Glomerular endothelial cell (primary cell): ENCODE data around the gene BACE2. TPM values are rescaled to one million over a fixed set of nuclear protein-coding genes. Genes with fewer than 3 reads are reported as not detected.

ENCODE experiments used
- DNase-seq: peaks from one replicate; pipeline ENCODE4 v3.0.0-alpha.2; 2011; ENCODE audit warnings: low read depth, low spot score; ENCODE audit errors: extremely low read depth
- total RNA-seq: library from RNA; depleted of rRNA; stranded (reverse); fragments of >200 nt; gene quantifications from 2 replicates; pipeline ENCODE4 v1.2.3, GENCODE V29; 2015

The BACE2 gene
- total RNA-seq, 1 donor from 2014 or later = 408 TPM

GRCh38 chr21:41147979-41148355 lies 20.0 kb upstream of the BACE2 start:
- no peak for DNase-seq

DNA sequence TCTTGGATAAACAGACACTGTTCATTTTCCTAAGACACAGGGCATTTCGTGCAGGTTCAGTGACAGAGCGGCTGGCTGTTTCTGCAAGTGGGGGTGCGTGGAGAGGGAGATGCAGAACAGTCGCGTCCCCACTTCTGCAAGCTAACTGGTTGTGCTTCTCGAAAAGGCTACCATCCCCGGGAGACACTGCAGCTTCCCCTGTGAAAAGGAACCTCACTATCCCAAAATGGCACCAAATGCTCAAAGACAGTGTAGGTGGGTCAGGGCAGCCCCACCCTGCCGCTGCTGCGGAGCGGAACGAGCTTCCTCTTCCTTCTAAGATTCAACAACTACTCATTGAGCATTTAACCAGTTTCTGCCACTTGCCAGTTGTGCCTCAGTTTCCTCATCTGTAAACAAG lies 19.2 kb upstream of the BACE2 start:
- DNase-seq = no peak

DNA sequence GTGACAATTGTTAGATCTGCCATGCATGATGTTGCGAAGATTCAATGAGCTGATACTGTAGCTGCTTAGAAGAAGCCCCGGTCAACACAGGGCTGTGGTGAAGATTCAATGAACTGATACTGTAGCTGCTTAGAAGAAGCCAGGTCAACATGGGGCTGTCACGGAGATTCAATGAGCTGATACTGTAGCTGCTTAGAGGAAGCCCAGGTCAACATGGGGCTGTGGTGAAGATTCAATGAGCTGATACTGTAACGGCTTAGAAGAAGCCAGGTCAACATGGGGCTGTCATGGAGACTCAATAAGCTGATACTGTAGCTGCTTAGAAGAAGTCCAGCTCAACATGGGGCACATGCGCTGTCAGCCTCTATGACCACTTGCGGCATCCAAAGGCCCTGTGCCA lies 18.8 kb upstream of the BACE2 start:
- DNase-seq = no peak

DNA sequence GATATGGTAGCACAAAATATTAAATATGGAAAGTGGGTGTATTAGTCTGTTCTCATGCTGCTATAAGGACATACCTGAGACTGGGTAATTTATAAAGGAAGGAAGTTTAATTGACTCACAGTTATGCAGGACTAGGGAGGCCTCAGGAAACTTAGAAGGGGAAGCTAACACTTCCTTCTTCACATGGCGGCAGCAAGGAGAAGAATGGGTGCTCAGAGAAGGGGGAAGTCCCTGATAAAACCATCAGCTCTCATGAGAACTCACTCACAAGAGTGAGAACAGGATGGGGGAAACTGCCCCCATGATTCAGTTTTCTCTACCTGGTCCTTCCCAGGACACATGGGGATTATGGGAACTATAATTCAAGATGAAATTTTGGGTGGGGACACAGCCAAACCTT lies 15.8 kb upstream of the BACE2 start:
- DNase-seq = no peak

DNA sequence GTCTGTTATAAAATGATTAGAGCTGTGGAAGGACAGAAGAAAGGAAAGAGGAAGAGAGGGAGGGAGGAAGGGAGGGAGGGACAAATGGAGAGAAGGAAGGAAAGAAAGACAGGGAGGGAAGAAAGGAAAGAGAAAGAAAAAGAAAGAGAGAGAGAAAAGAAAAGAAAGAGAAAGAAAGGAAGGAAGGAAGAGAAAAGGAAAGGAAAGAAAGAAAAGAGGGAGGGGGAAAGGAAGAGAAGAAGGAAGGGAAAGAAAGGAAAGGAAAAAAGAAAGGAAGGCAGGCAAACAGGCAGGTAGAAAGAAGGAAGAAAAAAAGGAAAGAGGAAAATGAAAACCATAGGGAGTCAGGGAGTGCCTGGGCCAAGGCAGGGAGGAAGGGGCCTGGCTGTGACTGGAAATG lies 14.5 kb upstream of the BACE2 start:
- DNase-seq = no peak

GRCh38 chr21:41156142-41156541 lies 11.8 kb upstream of the BACE2 start:
- DNase-seq = no peak

- no peak for DNase-seq
Observed at GRCh38 chr21:41158026-41158425, 9.9 kb upstream of the BACE2 start.

GRCh38 chr21:41160036-41160435 lies 7.9 kb upstream of the BACE2 start:
- DNase-seq = no peak

GRCh38 chr21:41161428-41161827 lies 6.5 kb upstream of the BACE2 start:
- no peak for DNase-seq

- DNase-seq = no peak
Observed at GRCh38 chr21:41162096-41162495, 5.9 kb upstream of the BACE2 start.

- DNase-seq = no peak
Observed at GRCh38 chr21:41163091-41163490, 4.9 kb upstream of the BACE2 start.

- DNase-seq = no peak
Observed at GRCh38 chr21:41164052-41164451, 3.9 kb upstream of the BACE2 start.

DNA sequence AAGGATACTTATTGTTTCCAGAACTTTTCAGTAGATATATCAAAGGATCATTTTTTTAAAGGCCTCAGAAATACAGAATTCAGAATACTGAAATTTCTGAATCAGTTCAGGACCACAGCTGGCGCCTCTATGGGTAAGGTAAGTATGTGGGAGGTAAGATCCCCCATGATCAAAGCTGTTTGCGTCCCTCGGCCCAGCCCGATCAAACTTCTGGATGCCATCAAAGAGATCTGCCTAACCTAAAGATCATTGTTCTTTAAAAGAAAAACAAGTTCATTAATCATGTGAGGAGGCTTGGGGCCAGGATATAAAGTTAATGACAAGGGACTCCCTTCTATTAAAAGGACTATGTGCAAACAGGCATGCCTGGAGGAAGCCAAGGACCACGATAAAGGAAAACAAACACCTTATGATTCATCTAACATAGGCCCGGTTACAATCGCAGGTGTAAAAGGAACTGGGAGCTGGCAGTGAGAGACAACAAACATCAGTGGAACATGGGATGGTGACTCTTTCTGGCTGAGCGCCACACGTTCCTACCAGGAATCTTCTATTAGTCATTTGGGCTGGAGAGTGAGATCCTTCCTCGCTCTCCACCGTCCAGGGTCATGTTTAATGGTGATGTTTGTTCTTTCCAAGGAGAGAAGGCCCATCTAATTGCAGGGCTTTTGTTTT lies 2.8 kb upstream of the BACE2 start:
- DNase-seq = no peak

GRCh38 chr21:41166884-41167283 lies 1.1 kb upstream of the BACE2 start:
- no peak for DNase-seq

DNA sequence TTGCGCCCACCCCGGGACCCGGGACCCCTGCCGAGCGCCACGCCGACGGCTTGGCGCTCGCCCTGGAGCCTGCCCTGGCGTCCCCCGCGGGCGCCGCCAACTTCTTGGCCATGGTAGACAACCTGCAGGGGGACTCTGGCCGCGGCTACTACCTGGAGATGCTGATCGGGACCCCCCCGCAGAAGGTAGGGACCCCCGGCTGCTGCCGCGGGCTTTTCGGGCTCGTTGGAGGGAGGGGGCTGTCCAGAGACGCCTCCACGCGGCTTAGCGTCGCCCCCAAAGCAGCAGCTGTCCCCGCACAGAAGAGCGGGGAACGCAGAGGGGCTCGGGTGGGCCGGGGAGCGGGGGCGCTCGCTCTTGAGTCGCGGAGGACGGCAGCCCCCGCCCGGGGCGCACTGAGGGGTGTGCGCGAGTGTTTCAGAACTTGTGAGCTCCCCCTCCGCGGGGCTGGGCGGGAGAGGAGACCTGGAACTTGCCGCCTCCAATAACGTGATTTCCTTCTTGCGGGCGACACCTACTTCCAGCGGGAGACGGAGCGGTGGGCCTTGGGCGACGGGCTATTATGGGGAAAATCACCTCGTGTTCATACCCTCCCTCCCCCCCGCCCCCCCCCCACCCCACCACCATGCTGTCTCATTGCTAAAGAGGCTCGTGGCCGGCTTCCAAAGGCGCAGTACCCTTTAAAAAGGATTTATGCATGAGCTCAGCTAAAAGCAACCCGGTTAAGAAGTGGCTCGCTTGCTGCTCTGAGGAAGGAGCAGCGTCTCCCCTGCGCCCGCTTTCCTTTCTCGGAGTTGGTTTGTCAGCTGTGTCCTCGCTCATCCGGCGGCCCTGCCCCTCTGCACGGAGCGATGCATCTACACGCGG lies 664 bp downstream of the BACE2 start:
- no peak for DNase-seq

- DNase-seq = no peak
Observed at GRCh38 chr21:41169258-41169576, 1.3 kb downstream of the BACE2 start.

- no peak for DNase-seq
Observed at GRCh38 chr21:41169701-41170100, 1.7 kb downstream of the BACE2 start.

- DNase-seq = no peak
Observed at GRCh38 chr21:41170442-41170841, 2.5 kb downstream of the BACE2 start.

- DNase-seq = no peak
Observed at GRCh38 chr21:41170859-41171609, 3.1 kb downstream of the BACE2 start.

GRCh38 chr21:41175080-41175479 lies 7.1 kb downstream of the BACE2 start:
- DNase-seq = no peak

DNA sequence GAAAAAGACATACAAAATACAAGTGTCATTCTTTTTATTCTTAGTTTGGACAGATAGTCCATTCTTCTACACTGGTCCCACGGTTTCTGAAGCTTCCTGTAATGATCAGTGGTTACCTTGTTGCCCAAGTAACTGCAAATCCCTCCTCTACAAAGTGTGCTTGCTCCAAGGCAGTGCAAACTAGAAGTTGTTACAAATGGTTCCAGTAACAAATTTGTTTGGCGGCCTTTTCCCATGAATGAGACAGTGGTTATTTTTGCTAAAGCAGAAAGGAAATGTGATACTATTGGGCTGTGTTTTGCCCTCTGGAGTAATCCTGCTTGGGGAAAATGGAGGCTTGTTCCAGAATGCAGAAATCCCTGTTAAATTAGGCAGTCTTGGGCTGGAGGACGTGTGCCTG lies 8.9 kb downstream of the BACE2 start:
- DNase-seq = no peak

GRCh38 chr21:41180752-41181151 lies 12.8 kb downstream of the BACE2 start:
- no peak for DNase-seq
